A549 (cell line): ENCODE measurements around the gene DCXR.

Experiments
- BHLHE40 ChIP-seq: IDR thresholded peaks from 2 replicates; pipeline ENCODE4 v1.6.1; 2012; ENCODE audit warnings: low read depth, low read length, inconsistent platforms
- POLR2A ChIP-seq: IDR thresholded peaks from 2 replicates; pipeline ENCODE4 v1.6.1; 2012; ENCODE audit warnings: mild to moderate bottlenecking, low read length
- RNF2 ChIP-seq: fragments of 200-600 bp; sonication (generic); IDR thresholded peaks from 2 replicates; pipeline ENCODE4 v1.6.1; 2016; ENCODE audit warnings: low read depth, mild to moderate bottlenecking, antibody characterized with exemption, moderate library complexity, borderline replicate concordance
- SMC3 ChIP-seq: fragments of >200 bp; sonication (Bioruptor Twin); formaldehyde crosslinking; IDR thresholded peaks from 3 replicates; pipeline ENCODE4 v1.6.1; 2018; ENCODE audit warnings: inconsistent platforms
- SREBF2 ChIP-seq: fragments of 450-650 bp; IDR thresholded peaks from 2 replicates; pipeline ENCODE4 v1.6.1; 2014; ENCODE audit warnings: mild to moderate bottlenecking, moderate library complexity
- TF ChIP-seq, protein P1 (sequence below): fragments of >200 bp; sonication (Bioruptor Twin); formaldehyde crosslinking; IDR thresholded peaks from 3 replicates; pipeline ENCODE4 v1.5.1; 2016
- TF ChIP-seq, protein P2 (sequence below): IDR thresholded peaks from 2 replicates; pipeline ENCODE4 v1.6.1; 2012
- TF ChIP-seq, protein P3 (sequence below): fragments of 200-600 bp; sonication (generic); IDR thresholded peaks from 2 replicates; pipeline ENCODE4 v1.6.1; 2016; ENCODE audit warnings: antibody characterized with exemption, mild to moderate bottlenecking, moderate library complexity
- TF ChIP-seq, protein P4 (sequence below): fragments of 250-450 bp; sonication (Bioruptor Pico); IDR thresholded peaks from 2 replicates; pipeline ENCODE4 v1.5.0; 2020; ENCODE audit warnings: low read depth, mild to moderate bottlenecking, moderate library complexity

DNA sequence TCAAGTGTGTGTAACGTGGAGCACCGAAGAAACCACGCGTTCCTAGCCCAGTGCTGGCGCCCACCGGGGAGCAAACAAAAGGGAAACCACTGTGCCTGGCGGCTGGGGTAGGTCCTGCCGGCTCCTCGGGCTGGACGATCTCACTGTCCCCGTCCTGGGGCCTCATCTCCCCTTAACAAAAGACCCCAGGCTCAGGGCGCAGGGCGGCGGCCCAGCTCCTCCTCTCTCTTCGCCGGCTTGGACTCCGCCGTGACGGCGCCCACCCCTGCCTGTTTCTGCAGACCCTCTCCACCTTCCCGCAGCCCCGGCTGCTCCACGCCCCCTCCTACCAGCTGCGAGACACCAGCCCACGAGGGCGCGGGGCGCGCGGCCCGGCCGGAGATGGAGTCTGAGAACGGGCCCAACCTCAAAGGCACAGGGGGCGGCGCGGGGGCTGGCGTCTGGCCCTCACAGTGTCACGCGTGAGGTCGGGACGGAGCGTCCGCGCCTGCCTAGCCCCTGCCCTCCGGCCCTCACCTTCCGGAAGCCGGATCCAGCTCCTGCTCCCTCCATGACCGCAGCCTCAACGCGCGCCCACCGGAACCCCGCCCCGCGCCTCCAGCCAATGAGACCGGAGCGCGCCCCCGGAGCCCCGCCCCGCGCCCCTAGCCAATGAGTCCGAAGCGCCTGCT, 15.1 kb downstream of the DCXR start, which contains the start of gene CENPX:
- TF ChIP-seq, protein P1, sequence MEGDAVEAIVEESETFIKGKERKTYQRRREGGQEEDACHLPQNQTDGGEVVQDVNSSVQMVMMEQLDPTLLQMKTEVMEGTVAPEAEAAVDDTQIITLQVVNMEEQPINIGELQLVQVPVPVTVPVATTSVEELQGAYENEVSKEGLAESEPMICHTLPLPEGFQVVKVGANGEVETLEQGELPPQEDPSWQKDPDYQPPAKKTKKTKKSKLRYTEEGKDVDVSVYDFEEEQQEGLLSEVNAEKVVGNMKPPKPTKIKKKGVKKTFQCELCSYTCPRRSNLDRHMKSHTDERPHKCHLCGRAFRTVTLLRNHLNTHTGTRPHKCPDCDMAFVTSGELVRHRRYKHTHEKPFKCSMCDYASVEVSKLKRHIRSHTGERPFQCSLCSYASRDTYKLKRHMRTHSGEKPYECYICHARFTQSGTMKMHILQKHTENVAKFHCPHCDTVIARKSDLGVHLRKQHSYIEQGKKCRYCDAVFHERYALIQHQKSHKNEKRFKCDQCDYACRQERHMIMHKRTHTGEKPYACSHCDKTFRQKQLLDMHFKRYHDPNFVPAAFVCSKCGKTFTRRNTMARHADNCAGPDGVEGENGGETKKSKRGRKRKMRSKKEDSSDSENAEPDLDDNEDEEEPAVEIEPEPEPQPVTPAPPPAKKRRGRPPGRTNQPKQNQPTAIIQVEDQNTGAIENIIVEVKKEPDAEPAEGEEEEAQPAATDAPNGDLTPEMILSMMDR = no peak
- TF ChIP-seq, protein P2, sequence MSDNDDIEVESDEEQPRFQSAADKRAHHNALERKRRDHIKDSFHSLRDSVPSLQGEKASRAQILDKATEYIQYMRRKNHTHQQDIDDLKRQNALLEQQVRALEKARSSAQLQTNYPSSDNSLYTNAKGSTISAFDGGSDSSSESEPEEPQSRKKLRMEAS = peak; percentile 51; the same call in 1 of the 2 replicates
- 0 out of 2 replicates have a peak, but pooled peaks have one; percentile 62 for TF ChIP-seq RNF2
- peak; percentile 91 for TF ChIP-seq POLR2A
- no peak for TF ChIP-seq BHLHE40
- TF ChIP-seq, protein P3, sequence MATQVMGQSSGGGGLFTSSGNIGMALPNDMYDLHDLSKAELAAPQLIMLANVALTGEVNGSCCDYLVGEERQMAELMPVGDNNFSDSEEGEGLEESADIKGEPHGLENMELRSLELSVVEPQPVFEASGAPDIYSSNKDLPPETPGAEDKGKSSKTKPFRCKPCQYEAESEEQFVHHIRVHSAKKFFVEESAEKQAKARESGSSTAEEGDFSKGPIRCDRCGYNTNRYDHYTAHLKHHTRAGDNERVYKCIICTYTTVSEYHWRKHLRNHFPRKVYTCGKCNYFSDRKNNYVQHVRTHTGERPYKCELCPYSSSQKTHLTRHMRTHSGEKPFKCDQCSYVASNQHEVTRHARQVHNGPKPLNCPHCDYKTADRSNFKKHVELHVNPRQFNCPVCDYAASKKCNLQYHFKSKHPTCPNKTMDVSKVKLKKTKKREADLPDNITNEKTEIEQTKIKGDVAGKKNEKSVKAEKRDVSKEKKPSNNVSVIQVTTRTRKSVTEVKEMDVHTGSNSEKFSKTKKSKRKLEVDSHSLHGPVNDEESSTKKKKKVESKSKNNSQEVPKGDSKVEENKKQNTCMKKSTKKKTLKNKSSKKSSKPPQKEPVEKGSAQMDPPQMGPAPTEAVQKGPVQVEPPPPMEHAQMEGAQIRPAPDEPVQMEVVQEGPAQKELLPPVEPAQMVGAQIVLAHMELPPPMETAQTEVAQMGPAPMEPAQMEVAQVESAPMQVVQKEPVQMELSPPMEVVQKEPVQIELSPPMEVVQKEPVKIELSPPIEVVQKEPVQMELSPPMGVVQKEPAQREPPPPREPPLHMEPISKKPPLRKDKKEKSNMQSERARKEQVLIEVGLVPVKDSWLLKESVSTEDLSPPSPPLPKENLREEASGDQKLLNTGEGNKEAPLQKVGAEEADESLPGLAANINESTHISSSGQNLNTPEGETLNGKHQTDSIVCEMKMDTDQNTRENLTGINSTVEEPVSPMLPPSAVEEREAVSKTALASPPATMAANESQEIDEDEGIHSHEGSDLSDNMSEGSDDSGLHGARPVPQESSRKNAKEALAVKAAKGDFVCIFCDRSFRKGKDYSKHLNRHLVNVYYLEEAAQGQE = no peak
- TF ChIP-seq, protein P4, sequence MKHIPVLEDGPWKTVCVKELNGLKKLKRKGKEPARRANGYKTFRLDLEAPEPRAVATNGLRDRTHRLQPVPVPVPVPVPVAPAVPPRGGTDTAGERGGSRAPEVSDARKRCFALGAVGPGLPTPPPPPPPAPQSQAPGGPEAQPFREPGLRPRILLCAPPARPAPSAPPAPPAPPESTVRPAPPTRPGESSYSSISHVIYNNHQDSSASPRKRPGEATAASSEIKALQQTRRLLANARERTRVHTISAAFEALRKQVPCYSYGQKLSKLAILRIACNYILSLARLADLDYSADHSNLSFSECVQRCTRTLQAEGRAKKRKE = no peak
- TF ChIP-seq SMC3 = no peak
- TF ChIP-seq SREBF2 = no peak
